Activated CD8-positive, alpha-beta memory T cell treated with anti-CD3 and anti-CD28 coated beads for 36 hours (primary cell): ENCODE measurements around the gene SHROOM4. TPM values are rescaled to one million over a fixed set of nuclear protein-coding genes. Genes with fewer than 3 reads are reported as not detected.

Experiments
- CTCF ChIA-PET: fragments of 350-600 bp; sonication (Branson Sonifier 250); formaldehyde crosslinking; loops from one replicate; lab custom pipeline; 2021; ENCODE audit warnings: antibody characterized with exemption; lab: Charles Lee
- POLR2A ChIA-PET: fragments of 350-600 bp; sonication (Branson Sonifier 250); formaldehyde crosslinking; loops from one replicate; lab custom pipeline; 2021; ENCODE audit warnings: antibody characterized with exemption; lab: Charles Lee
- total RNA-seq, 2 experiments: library from RNA; stranded (reverse); gene quantifications; one replicate each; pipeline ENCODE4 v1.2.3, GENCODE V29; 2021

SHROOM4 gene
- total RNA-seq, 2 experiments from 2014 or later, result not detected

DNA sequence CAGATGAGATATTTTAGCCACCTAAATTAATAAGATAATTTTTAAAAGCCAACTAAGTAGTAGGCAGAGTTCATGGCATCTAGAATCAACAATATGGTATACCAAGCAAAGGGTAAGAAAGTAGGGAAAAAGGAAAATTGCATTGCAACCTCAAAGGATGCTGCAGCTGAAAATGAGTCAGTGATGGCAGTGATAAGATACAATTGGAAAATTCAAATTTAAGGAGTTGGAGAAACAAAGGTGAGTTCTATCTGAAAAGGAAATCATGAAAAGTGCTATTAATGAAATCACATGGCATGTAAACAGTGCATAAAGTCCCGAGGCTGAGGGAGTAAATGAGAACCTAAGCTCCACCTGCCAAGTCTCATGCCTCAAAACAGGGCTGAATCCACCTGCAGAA is 33.9 kb downstream of the SHROOM4 start:
- CTCF ChIA-PET, result no interaction called here
- POLR2A ChIA-PET, result no interaction called here

DNA sequence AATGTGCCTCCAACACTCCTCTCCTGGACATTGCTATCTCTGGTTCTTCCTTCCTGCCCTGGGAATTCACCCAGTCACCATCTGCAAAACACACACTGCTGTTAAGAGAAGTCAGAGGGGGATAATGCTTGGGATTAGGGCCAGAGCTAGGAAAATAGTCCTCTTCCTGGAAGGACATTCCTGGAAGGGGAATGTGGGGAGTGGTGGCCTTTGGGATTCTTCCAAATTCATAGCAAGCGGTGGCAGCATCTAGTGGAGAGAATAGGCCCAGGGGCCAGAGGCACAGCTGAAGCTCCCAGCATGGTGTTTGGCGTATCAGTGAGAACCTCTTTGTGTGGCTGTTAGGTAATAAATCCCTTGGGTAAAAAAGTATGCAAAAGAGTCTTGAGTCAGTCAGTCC is 34.3 kb downstream of the SHROOM4 start:
- POLR2A ChIA-PET, result no interaction called here

DNA sequence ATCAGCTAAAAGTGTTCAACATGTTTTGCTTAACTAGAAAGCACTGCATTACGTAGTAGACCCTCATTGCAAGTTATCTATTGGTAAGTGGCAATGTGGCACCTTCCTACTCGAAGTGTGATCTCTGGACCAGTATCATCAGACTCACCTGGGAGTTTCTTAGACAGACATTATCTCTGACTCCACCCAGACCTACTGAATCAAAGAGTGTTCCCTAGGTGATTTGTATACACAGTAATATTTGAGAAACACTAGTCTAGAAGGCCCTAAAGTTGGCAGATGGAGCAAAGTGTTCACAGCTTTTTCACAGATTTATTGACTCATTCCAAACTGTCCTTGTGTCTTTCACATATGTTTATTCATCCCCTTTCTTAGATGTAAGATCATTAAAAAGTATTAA is 35.7 kb downstream of the SHROOM4 start:
- POLR2A ChIA-PET, result no interaction called here
- CTCF ChIA-PET, result no interaction called here

More for the DNA sequence above, 34.3 kb downstream of the SHROOM4 start:
- CTCF ChIA-PET, result no interaction called here

DNA sequence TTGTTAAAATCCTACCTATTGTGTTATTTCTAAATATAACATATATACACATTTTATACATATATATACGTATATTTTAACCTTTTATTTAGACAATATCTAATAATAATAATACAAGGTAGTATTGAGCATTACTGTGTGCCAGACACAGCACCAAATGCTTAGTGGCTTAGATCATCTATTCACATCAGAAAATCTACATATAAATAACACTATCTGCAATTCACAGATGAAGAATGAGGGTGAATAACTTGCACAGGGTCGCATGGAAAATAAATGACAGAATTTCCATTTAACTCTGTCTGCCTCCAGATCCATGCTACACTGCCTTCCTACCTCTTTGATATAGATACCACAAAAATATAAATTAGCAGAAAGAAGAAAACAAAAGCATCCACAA is 37.7 kb downstream of the SHROOM4 start:
- ChIA-PET POLR2A (no interaction called here), CTCF (no interaction called here)

DNA sequence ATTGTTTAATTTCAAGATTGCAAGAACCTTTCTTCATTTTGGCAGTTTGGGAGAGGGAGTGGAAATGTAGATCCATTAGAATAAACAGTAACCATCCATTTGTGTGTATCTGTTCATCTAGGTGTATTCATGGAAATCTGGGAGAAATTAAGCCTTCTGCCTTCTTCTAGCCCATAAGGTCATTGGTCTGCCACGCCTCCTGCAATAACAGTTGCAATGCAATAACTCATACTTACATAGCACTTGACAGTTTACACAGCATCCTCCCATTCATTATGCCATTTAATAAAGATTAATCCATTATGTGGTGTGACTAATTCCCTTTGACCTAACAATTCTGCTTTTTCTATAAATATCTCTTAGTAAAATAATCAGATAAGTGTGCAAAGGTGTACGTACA is 42.6 kb downstream of the SHROOM4 start:
- CTCF ChIA-PET, result no interaction called here

DNA sequence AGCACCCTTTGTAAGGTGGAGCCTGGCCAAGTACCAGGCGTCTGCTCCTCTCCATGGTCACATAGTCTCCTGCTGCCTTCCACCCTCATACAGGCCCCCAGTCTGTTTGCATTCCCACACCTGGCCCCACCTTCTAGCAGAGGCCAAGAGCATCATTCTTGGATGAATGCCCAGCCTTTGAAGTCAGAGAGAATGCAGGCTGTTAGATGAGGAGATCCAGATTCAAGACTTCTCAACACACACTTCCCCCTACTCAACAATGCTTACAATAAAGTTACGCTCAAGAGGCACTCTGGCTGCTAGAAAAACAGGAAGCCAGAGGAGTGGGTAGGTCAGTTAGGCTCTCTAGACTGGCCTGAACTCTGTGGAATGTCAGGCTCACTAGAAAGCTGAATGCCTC is 43.3 kb downstream of the SHROOM4 start:
- ChIA-PET POLR2A (no interaction called here), CTCF (no interaction called here)

More for the DNA sequence above, 42.6 kb downstream of the SHROOM4 start:
- POLR2A ChIA-PET, result no interaction called here

DNA sequence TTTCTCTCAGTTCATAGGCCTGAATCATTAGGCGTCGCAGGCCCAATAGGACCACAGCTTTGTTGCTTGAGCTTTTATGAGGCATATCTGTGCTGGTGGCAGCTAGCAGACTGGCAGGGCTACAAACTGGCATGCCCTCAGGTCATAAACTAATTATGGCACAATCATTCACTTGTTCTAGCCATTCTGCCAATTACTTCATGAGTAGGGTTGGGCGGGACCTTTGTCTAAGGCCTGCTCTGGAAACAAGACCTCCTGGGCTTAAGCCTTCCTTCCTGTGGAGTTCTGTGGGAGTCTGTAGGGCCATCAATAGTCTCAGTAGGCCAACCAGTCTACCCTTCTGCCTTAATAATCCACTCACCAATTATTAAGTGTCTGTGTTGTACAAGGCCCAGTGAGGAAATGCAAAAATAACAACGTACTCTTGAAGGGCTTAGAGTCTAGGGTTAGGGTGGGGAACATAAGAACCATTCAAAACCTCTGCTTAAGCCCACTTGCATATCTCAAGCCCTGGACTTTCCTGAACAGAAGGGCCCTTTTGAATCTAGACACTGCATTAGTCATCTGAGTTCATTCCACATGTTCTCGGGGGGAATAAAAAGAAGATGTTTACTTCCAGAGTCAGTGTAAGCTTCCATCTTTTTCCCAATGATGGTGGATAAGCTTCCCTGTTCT is 44.5 kb downstream of the SHROOM4 start:
- ChIA-PET CTCF (no interaction called here), POLR2A (no interaction called here)

DNA sequence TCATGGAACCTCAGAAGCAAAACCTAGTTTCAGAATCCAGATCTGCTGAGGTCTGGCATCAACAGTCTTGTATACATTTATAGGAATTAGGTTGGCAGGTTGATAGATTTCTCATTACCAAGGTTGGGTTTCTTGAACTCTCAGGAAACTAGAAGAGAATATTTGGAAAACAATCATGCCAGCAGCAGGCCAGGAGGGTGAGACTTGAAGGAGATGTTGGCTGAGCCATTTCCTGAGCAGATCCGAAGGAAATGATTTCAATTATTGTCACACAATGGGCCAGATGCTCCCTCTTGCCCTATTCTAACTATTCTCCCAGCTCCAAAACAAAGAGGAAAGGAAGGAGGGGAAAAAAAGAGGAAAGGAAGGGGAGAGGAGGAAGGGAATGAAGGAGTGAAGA is 45.2 kb downstream of the SHROOM4 start:
- POLR2A ChIA-PET, result no interaction called here

DNA sequence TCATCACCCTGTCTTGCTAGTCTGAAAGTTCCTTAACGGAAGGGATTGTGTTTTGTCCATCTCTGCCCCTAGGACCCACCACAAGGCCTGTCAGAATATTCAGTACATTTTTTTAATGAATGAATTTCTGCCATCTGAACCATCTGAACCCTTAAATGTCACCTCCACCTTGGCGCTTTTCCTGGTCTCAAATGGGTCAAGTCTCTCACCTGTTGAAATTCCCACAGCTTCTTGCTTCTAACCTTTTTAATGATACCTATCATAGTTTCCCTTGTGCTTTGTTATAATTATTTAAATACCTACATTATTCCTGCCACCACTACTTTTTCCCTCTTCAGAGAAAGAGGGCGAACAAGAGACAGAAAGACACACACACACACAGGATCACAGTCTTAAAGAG is 48.0 kb downstream of the SHROOM4 start:
- ChIA-PET CTCF (no interaction called here), POLR2A (no interaction called here)

More for the DNA sequence above, 45.2 kb downstream of the SHROOM4 start:
- CTCF ChIA-PET, result no interaction called here

DNA sequence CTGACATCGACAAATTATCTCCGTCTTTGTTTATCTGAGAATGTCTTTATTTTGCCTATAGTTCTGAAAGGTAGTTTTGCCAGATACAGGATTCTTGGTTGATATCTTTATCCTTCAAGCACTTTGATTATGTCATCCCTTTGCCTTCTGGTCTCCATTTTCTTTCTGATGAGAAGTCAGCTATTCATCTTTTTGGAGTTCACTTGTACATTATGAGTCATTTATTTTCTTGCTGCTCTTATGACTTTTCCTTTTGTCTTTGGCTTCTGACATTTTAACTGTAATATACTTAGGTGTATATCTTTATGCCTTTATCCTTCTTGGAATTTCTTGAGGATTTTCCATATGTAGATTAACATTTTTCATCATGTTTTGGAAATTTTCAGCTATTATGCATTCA is 51.4 kb downstream of the SHROOM4 start:
- ChIA-PET POLR2A (no interaction called here), CTCF (no interaction called here)

DNA sequence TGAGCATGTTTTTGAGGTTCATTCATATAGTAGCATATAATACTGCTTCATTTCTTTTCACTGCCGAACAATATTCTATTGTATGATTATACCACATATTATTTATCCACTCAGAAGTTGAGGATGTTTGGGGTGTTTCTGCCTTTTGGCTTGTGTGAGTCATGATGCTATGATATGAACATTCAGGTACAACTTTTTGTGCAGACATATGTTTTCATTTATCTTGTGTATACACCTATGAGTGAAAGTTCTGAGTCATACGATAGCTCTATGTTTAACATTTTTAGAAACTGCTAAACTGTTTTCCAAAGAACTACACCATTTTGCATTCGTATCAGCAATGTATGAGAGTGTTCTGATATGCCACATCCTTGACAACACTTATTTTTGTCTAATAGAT is 57.7 kb downstream of the SHROOM4 start:
- CTCF ChIA-PET, result no interaction called here

DNA sequence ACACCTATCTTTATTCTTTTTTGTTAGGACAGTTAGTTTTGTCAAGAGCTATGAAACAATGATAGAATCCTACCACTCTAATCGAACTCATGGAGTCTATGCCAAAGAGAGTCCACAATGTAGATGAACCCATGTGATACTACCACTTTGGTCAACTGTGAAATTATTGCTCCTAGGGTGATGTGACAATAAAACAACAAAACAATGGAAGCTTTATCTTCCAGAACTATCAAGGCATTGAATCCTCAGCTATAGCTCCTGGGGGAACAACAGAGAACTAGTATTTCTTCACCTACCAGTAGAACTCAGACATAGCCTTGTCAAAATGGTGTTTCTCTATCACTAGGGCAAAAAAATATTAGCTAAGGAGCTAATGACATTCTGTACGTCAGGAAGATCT is 62.9 kb downstream of the SHROOM4 start:
- POLR2A ChIA-PET, result no interaction called here
- CTCF ChIA-PET, result no interaction called here

More for the DNA sequence above, 57.7 kb downstream of the SHROOM4 start:
- POLR2A ChIA-PET, result no interaction called here

DNA sequence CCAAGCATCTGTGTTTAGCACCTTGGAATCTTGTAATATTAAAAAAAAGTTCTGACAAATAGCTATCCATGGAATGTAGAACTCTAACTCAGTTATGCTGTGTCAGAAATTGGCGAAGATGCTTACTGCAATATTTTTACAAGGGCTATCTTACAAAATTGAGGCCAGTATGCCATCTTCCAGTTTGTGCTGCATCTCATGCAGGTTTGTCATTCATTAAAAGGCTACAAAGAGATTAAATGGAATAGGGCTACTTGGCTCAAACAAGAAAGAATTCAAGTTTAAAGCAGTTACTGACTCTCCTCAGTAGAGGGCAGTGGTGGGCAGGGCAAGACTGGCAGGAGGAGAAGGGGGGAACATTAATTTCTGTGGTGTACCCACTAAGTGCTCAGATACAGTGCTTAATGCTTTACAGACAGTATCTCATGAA is 66.5 kb downstream of the SHROOM4 start:
- POLR2A ChIA-PET, result no interaction called here
- CTCF ChIA-PET, result no interaction called here

DNA sequence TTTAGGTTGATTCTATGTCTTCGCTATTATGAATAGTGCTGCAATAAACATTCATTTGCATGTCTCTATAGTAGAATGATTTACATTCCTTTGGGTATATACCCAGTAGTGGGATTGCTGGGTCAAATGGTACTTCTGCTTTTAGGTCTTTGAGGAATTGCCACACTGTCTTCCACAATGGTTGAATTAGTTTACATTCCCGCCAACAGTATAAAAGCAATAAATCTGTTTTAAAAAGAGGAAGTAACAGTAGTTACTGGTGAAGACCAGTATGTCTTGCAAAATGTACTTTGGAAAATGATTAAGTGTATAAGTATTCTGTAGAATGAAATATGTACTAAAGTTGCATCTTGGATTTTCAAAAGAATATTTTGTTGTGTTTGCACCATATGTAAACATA is 77.3 kb downstream of the SHROOM4 start:
- ChIA-PET POLR2A (no interaction called here), CTCF (no interaction called here)

DNA sequence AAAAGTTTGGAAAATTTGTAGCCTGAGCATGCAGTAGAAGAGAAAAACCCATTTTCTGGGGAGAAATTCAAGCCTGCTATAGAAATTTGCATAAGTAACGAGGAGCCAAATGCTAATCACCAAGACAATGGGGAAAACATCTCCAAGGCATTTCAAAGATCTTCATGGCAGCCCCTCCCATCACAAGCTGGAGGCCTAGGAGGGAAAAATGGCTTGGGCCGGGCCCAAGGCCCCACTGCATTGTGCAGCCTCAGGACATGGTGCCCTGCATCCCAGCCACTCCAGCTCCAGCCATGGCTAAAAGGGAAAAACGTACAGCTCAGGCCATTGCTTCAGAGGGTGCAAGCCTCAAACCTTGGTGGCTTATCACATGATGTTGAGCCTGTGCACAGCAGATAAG is 87.7 kb downstream of the SHROOM4 start:
- ChIA-PET POLR2A (no interaction called here), CTCF (no interaction called here)

DNA sequence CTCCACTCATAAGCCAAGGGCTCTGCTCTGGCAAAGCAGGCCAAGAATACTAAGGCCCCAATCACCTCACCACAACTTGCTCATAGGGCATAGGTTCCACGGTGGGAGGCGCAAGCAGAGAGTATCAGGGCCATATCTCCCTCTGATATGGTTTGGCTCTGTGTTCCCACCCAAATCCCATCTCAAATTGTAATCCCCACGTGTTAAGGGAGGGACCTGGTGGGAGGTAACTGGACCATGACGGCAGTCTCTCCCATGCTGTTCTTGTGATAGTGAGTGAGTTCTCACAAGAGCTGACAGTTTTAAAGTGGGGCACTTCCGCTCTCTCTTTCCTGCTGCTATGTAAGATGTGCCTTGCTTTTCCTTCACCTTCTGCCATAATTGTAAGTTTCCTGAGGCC is 88.7 kb downstream of the SHROOM4 start:
- CTCF ChIA-PET, result no interaction called here
- POLR2A ChIA-PET, result no interaction called here

DNA sequence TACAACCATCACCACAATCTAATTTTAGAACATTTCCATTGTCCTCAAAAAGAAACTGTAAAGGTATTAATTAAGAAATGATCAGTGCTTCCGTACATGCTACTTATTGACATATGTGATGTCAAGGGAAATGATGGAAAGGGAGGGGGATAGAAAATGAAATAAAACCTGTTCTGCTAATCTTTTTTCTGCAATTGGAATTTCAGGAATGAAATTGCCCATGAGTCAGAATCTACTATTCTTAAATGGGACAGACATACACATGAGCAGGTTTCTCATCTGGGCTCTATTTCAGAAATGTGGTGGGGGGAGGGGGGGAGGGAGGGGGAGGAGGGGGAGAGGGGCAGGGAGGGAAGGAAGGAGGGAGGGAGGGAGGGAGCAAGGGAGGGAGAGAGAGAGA is 91.0 kb downstream of the SHROOM4 start:
- CTCF ChIA-PET, result no interaction called here
- POLR2A ChIA-PET, result no interaction called here

DNA sequence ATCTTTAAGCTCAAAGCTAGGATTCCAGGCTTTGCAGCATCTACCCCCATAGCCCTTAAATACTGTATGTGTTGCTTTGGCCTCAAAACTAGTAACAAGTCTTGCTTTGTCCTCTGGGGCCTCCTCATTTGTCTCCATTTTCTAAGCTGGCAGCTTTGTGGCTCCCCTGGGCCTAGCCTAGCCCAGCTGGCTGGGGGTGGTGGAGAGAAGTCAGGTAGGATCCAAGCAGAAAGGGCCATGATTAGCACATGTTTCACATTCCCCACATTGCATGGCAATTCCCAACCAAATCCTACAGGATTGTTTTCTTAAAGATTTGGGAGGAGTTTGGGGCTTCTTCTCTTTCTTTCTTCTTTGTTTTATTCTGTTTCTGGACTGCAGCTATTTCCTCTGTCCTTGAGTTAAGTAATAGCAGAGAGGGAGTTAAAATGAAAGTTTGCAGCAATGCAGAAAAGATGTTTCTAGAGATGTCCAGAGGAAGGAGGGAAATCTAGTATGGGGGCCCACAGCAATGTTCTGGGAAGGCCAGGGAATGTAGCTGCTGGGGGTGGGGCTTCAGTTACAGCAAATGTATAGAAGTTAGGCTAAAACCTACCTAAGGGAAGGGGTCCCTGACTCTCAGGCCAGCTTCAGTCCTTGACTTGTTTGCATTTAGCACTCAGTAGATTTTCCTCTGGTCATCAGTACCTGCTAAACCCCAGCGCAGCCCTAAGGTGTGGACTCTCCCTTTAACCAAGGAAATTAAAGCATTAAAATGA is 92.1 kb downstream of the SHROOM4 start:
- CTCF ChIA-PET, result no interaction called here
- POLR2A ChIA-PET, result no interaction called here

DNA sequence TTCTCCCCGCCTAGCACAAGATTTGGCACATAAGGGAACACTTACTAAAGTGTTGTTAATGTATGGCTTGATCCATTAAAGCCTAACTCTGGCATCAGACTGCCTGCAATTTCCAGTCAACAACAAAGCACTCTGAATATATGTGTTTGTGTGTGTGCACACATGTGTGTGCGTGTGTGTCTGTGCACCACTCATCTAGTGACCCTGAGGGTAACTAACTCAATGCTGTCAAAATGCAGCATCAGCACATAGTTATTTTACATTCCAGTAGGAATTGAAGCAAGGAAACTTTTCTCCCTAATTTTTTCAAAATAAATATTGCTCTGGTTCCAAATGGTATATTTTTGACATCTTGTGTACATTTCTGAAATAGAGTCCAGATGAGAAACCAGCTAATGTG is 94.4 kb downstream of the SHROOM4 start:
- POLR2A ChIA-PET, result no interaction called here
- CTCF ChIA-PET, result no interaction called here

DNA sequence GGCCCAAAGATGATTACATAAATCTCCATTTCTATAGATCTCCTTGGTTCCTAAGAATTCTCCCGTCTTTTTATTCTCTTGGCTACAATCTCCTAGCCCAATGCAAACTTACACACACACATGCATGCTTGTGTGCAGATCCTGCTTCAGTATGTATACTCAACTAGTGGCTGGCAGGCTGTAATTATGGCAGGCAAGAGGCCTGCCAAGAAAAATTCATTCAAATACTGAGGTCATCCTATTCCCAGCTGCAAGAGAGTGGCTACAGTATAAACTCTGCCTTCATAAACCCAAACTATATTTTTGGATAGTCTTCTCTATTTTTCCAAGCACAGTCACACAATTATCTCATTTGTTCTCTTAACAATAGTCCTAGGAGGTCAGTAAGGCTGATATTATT is 95.2 kb downstream of the SHROOM4 start:
- CTCF ChIA-PET, result no interaction called here
- POLR2A ChIA-PET, result no interaction called here

DNA sequence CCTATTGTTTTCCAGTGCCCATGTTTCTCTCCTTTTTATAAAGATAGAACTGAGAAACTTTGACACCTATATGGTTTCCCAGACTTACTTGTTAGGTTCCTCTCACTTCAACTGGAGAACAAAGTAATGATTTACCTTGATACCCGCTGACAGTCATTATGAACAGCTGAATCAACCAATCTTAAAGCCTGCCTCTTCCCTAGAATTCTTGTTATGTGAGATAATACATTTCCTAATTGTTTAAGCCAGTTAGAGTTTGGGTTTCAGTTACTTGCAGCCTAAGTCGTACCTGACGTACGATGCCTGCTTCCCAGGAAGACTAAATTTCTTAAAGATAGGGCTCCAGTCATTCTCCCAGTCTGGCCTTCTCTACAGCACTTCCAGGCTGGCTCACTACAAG is 97.3 kb downstream of the SHROOM4 start:
- ChIA-PET POLR2A (no interaction called here), CTCF (no interaction called here)
